ENCODE measurements around the gene SMARCC1.

SMARCC1 gene

DNA sequence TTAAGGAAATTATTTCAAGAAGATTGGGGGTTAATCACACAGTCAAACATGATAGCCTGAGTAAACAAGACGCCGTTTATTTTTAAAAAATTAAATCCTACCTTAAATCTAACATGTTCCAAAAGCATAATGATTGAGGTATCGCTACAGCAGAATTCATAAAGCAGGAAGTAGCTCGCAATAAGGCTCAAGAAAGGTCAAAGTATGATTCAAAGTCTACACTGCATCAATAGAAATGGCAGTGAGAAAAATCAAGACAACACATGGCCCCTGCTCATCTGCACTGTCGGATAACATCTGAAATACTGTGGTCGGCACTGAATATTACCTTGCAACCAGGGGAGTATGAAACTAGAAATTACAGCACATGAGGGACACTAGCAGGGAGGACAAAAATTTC is 93.2 kb downstream of the SMARCC1 start:
- DNase-seq = no peak

DNA sequence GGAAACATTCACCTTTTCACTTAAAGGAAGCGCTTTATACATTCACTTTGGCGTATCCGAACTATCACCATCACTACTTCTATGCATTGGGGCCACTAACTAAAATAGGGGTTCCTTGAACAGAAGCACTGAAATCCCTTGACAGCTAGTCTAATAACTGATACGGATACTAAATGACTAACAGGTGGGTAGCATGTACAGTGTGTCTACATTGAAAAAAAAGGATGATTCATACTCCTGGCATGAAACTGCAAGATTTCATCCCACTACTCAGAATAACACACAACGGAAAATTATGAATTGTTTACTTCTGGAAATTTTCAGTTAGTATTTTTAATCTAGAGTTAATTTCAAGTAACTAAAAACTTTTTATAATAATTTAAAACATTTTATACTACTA is 96.7 kb downstream of the SMARCC1 start:
- no peak for DNase-seq

DNA sequence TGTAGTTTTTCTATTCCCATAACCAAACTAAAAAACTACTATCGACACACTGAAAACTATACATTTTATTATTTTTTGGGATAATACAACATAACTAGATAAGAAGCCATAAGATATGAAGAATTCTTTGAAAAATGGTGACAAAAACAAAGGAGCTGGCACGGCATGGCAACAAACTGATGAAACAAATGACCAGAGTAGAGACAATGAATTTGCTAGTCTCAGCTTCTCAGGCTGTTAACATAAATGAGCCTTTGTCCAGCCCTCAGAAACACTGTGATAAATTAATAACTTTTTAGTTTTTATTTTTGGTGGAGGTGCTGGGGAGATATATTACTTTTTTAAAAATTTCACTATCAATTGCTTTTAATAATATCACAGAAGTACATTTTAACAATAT is 100.7 kb downstream of the SMARCC1 start:
- DNase-seq = peak in 1 of 2 donors; percentile 58

DNA sequence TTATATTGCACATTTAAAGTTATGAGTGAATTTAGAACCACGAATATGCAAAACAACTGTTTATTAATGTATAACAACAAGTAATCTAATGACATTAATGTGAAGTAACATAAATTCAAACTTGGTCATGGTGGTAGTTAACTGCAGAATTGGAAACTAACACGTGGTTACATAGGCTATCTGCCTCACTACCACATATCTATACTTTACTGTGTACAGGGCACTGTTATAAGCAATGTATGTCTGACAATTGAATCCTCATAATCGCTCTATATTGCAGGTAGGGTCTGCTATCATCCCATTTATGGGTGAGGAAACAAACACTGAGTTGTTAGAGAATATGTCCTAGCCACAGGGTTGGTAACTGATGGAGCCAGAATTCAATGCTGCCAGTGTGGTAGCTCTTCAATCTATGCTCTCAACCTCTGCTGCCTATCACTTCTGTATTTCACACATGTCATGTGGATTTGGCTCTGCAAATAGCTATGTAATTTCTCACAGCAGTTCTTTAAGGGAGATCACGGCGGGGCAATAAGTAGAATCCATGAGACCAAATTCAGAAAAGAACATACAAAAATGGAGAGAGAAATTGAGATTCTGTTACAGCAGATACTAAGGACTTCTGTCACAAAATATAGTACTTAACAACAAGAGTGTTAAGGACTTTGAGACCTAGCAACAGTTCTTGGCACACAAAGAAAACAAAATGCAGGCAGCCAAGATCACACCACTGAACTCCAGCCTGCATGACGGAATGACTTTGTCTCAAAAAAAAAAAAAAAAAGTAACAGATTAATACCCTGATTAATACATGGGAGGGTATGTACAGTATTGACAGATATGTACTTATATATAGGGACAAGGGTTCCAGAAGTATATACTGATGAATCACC is 103.0 kb downstream of the SMARCC1 start:
- no peak for DNase-seq

DNA sequence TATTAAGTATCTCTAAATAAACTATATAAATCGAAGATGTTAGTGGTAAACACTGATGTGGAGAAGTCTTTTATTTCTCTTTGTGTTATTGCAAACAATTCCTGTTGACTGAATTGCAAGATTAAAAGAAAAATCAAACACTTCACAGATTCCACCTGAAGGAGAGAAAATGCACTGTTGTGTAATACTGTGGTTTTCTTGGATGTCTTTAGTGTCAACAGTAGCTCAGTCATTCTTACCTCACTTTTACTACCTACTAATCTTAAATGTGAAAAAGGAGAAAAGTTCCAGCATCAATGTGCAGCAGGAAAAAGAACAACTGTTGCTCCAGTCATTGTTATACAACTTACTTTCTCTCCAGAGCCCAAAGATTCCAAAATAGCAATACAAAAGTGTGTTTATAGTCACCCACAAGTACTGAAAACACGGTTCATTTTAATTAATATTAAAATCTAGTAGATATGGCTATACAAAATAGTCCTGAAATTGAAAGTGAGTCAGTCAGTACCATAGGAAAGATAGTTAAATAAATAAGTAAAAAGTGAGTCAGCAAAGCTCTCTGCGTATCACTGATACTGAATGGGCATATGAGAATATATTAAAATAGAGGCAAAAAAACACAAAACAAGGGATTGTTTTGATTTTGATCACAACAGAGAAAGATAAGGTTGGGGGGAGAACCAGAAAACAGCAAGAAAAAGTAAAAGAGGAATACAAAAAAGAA is 112.5 kb downstream of the SMARCC1 start:
- DNase-seq = no peak

DNA sequence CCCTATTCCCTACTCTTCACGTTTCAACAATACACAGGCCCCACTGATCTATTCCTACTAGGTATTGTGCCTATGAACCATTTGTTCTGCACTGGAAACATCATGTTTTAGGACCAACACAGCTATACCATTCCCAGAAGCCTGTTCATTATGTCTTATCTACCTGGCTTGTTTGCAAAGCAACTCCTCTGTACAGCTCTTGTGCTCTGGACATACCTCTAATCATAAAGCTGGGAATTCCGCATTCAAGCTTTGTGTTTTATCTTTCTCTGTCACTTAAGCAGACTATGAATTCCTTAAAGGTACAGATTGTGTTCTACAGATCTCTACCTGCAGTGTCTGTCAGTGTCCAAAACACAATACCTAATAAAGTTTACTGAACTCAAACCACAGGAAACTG is 115.6 kb downstream of the SMARCC1 start:
- no peak for DNase-seq

DNA sequence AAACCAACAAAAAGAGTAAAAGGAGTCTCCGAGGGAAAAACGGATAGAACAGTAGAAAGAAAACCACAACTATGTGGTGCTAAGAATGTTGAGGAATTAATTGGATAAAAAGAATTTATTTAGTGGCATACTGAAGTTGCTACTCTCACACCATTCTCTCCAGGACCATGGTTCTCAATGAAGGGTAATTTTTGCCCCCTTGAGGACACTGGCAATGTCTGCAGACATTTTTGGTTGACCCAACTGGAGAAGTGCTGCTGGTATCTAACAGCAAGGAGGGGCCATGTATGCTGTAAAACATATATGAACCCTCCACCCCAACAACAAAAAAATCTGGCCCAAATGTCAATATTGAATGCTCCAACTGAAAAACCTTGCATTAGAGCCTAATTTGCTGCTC is 117.2 kb downstream of the SMARCC1 start:
- no peak for DNase-seq

DNA sequence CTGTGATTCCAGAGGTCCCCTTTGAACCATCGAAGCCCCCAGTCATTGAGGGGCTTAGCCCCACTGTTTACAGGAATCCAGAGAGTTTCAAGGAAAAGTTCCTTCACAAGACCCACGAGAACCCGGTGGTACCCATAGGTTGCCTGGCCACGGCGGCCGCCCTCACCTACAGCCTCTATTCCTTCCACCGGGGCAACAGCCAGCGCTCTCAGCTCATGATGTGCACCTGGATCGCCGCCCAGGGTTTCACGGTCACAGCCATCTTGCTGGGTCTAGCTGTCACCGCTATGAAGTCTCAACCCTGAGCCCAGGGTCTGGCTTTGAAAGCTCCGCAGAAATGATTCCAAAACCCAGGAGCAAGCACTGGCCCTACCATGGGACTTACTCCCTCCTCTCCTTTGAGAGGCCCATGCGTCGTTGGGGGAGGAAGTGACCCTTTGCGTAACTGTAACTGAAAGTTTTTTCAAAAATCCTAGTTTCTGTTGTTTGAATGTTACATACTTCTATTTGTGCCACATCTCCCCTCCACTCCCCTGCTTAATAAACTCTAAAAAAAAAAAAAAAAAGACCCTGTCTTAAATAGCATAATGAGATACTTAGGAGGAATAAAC is 118.0 kb downstream of the SMARCC1 start:
- no peak for DNase-seq

DNA sequence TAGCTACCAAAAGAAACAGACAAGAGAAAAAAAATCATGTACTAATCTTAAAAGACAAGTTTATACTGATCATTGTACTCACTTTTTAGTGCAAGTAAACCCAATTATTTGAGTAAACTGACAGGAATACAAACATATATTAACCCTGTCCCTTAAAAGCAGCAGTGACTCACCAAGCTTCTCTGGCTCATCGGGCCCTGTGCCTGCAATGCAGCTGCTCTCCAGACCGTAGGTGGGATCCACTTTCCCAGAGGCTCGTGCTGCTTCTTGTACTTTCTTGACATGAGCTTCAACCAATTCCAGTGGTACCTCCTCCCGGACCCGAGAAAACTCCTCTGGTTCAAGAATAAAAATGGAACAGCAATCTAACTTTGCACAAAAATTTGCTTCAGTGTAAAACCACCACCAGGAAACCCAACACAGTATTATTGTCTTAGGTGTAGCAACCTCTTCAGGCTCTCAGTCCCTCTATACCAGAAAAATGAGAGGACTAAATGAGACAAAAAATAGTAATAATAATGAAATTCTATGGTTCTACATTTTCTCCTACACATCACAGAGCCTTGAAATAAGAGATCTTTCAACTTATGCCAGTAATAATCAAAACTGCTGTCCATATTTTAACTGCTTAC is 120.5 kb downstream of the SMARCC1 start:
- no peak for DNase-seq

DNA sequence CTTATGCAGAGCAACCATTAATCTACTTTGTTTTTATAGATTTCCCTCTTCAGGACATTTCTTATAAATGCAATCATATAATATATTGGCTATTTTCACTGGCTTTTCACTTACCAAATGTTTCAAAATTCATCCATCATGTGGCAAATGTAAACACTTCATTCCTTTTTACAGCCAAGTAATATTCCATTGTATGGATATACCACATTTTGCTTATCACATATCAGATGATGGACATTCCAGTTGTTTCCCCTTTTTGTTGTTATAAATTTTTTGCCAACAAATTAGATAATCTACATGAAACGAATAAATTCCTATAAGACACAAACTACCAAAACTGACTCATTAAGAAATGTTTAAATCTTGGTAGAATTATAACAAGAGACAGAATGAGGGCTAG is 123.2 kb downstream of the SMARCC1 start:
- no peak for DNase-seq

DNA sequence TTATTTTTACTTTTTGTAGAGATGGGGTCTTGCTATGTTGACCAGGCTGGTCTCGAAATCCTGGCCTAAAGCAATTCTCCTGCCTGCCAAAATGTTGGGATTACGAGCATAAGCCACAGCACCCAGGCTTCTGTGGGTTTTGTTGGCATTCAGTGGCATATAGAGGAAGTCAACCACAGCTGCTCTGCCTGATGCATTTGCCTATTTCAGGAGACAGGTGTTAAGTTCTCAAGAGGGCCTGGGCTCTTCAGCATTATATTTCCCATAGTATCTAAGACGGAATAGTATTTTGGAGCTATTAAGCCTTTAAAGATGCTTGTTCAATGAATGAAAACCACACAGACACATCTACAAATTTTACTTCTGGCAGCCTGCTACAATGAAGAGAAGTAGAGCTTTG is 129.6 kb downstream of the SMARCC1 start:
- DNase-seq = no peak

DNA sequence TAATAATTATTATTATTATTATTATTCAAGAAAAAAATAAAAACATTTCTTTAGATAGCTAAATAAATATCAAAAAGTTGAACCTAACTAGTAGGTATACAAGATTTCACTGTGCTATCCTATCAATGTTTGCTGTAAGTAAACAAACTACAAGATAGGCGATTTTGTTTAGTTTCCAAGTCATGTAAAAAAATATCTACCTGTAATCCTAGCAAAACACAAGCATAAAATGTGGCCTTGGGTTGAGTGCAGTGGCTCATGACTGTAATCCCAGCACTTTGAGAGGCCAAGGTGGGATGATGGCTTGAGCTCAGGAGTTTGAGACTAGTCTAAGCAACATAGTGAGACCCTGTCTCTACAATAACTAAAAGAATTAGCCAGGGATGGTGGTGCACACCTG is 131.4 kb downstream of the SMARCC1 start:
- no peak for DNase-seq

DNA sequence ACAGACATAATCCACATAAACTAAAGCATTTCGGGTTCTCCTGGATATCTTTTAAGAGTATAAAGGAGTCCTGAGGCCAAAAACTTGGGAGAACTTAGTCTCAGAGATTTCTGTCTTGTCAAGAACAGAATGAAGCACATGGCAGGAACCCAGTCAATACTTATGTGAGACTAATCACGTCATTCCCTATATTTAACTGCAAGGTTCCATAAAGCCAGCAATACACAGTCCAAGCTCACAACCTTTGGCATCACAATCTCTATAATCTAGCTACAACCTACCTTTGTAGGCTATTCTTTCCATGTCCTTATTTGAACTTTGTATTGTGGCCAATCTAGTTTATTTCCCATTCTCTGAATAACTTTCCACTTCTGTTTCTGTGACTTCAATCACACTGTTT is 134.1 kb downstream of the SMARCC1 start:
- no peak for DNase-seq

DNA sequence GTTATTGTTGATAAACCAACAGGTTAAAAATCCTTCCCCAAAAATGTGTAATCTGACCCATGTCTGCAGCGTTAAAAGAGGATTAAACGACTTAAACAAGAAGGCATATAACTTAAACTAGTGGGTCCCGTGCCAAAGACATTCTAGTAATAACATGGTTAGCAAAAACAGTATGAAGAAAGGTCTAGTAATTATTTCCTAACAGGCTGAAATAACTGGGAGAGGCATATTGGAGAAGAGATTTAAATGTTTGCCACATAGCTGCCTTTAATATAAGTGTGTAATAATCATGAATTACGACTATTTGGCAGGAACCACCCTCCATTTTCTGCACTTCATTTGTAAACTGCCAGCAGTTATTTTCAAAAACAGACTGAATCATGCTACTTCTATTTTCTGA is 135.3 kb downstream of the SMARCC1 start:
- DNase-seq = no peak

DNA sequence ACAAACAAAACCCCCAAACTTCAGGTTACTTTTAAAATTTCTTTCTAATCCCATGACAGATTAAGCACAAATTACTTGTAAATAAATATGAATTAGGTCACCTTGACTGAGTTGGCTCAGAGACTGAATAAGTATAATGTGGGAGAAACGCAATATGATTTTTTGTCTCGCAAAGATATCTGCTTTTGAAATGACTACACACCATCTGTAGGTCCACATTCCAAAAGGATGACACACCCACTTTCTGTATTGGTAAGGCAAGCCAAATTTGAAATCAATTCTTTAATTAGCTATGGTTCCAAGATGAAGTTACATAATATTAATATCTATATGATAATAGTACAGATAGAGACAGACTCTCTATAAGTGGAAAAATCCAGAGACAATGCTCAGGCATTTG is 136.1 kb downstream of the SMARCC1 start:
- no peak for DNase-seq

DNA sequence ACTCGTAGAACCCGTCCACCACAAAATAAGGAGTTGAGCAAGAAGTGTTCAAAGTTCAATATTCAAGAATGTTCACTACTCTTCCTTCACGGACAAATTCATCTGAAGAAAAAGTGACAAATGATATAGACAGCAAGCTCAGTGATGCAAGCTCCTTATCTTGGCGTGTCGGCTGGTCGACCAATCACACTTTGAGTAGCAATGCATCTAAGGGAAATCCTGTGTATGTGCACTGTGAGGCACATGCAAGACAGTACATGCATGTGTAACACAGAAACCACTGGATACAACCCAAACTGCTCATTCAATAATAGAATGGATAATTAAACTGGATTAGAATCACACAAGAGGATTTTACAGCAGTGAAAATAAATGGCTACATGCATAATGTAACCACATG is 138.6 kb downstream of the SMARCC1 start:
- DNase-seq = no peak

DNA sequence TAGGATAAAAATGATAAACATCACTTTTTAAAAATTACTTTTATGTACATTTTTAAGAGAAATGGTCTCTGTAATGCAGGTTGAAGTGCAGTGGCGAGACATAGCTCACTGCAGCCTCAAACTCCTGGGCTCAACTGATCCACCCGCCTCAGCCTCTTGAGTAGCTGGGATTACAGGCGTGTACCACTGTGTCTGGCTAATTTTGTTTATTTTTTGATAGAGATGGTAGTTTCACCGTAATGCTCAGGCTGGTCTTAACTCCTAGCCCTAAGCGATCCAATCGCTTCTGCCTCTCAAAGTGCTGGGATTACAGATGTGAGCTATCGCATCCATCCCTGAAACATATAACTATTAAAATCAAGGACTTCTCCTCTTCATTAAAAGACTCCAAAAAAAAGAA is 140.0 kb downstream of the SMARCC1 start:
- DNase-seq = no peak

DNA sequence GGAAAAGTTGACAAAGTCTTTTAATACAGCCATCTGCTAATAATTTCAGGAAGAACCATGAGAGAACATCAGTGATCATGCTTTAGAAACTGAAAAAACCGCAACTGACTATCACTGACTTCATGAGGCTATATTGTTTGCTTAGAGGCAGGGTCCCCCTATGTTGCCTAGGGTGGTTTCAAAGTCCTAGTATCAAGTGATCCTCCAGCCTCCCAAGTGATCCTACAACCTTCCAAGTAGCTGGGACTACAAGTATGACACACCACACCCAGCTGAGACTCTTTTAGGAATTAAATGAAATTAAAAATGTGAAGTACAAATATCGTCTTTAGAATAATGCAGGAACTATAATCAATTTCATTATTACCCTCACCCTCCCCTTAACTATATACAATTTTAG is 144.8 kb downstream of the SMARCC1 start:
- DNase-seq = no peak

DNA sequence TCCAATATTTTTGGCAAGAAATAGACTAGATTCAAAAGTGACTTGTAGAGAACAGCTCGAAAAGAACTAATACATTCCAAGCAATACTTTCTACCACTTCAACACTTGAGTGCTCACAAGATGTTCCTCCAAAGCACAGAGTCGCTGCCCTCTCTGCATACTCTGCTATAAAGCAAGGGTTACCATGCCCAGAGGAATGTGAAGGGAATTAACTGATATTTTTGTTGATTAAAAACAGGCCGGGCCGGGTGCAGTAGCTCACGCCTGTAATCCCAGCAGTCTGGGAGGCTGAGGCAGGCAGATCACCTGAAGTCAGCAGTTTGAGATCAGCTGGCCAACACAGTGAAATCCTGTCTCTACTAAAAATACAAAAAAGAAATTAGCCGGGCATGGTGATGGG is 145.5 kb downstream of the SMARCC1 start:
- DNase-seq = no peak

DNA sequence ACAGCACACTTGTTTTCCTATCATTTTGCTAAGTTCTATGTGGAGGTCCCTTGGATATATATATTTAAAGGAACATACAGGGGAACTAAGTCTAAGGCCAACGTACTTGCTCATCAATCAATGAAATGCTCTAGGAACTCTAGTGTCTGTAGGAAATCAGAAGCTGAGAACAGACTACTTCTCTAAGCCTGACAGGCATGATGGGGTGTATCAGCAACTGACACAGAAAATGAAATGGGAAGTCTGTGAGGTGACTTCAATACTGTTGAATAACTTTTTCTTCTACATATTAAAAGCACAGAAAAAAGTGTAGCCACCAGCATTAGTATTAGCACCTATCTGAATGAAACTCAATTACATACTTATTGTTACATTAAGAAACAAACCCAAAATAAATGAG is 146.2 kb downstream of the SMARCC1 start:
- DNase-seq = no peak

DNA sequence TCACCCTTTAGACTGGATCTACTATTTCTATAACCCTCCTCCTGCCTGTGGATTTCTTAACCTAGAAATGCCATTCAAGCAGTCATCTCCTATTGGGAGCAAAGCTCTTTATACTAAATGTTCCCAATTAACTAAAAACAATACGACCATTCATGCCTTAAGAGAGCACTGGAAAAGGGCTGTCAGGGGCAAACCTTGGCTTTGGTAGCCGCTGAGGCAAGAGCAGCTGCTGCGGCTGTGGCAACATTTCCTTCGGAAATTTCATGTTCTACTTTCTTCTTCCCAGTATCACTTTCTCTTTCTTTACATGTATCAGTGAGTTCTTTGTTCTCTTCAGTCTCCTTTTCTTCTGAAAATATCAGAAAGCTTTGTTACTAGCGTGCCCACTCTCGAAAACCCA is 146.7 kb downstream of the SMARCC1 start:
- DNase-seq = peak; percentile 17 to 80

DNA sequence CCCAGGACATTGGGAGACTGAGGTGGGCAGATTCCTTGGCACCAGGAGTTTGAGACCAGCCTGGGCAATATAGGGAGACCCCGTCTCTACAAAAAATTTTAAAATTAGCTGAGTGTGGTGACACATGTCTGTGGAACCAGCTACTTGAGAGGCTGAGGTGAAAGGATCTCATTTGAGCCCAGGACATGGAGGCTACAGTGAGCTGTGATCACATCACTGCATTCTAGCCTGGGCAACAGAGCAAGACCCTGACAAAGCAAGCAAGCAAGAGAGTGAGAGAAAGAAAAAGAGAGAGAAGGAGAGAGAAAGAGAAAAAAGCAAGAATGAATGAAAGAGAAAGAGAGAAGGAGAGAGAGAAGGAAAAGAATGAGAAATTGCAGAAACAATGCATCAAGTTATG is 150.9 kb downstream of the SMARCC1 start:
- no peak for DNase-seq

DNA sequence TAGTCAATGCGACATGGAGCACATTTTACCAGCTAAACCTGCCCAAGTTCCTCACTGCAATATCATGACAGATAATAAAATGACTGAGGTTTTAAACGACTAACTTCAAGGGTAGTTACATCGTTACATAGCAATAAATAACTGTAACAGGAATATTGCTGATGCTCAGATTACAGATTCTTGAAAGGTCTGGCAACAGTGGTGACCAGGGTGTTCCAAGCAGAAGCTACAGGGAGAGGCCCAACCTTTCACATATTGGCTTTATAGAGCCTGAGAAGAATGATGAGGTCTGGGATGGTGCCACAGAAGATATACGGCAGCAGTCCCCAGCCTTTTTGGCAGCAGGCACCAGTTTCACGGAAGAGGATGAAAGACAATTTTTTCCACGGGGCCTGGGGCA is 151.9 kb downstream of the SMARCC1 start:
- DNase-seq = no peak

DNA sequence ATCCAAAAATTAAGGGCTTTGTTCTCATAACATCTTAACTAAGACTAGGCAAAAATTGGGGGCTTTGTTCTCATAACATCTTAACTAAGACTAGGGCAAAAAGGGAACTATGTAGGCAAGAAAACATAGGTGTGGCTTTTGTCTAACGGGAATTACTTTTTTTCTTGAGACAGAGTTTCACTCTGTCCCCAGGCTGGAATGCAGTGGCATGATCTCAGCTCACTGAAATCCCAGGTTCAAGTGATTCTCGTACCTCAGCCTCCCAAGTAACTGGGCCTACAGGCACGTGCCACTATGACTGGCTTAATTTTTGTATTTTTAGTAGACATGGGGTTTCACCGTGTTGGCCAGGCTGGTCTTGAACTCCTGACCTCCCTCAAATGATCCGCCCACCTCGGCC is 153.3 kb downstream of the SMARCC1 start:
- no peak for DNase-seq
